GM18508 (cell line): ENCODE data around the gene GRB10.

Source experiments
- ATAC-seq: cut with Tn5 transposase; IDR thresholded peaks from one replicate; pipeline ENCODE4 v1.9.1; 2021; ENCODE audit warnings: moderate number of reproducible peaks; ENCODE audit not compliant: insufficient read depth, unreplicated experiment

The GRB10 gene

GRCh38 chr7:50724526-50725520 lies 57.9 kb downstream of the GRB10 start:
- ATAC-seq = no peak

GRCh38 chr7:50723888-50724287 lies 58.8 kb downstream of the GRB10 start:
- ATAC-seq = no peak

GRCh38 chr7:50723173-50723572 lies 59.5 kb downstream of the GRB10 start:
- no peak for ATAC-seq

GRCh38 chr7:50721661-50722259 lies 60.9 kb downstream of the GRB10 start:
- ATAC-seq = no peak

- ATAC-seq = no peak
These were observed 61.5 kb downstream of the GRB10 start for GRCh38 chr7:50721160-50721559.

GRCh38 chr7:50720295-50720694 lies 62.4 kb downstream of the GRB10 start:
- no peak for ATAC-seq

- no peak for ATAC-seq
These were observed 63.8 kb downstream of the GRB10 start for GRCh38 chr7:50718876-50719275.

GRCh38 chr7:50718311-50718710 lies 64.4 kb downstream of the GRB10 start:
- ATAC-seq = no peak

GRCh38 chr7:50717181-50717580 lies 65.5 kb downstream of the GRB10 start:
- ATAC-seq = no peak

GRCh38 chr7:50714857-50715256 lies 67.8 kb downstream of the GRB10 start:
- no peak for ATAC-seq

GRCh38 chr7:50713123-50713965 lies 69.4 kb downstream of the GRB10 start:
- no peak for ATAC-seq

GRCh38 chr7:50712252-50713122 lies 70.2 kb downstream of the GRB10 start:
- ATAC-seq = no peak

- no peak for ATAC-seq
These were observed 71.2 kb downstream of the GRB10 start for GRCh38 chr7:50711271-50712175.

- ATAC-seq = no peak
These were observed 72.1 kb downstream of the GRB10 start for GRCh38 chr7:50710441-50711154.

- no peak for ATAC-seq
These were observed 73.5 kb downstream of the GRB10 start for GRCh38 chr7:50709151-50709550.

GRCh38 chr7:50707236-50708006 lies 75.3 kb downstream of the GRB10 start:
- no peak for ATAC-seq

- no peak for ATAC-seq
These were observed 76.2 kb downstream of the GRB10 start for GRCh38 chr7:50706469-50706937.
